Measurements from ENCODE around the gene AMPD3. TPM values are rescaled to one million over a fixed set of nuclear protein-coding genes. Genes with fewer than 3 reads are reported as not detected.

The AMPD3 gene
- total RNA-seq, 1 donor from 2014 or later = 2.2 TPM

GRCh38 chr11:10440401-10440800 lies 14.7 kb upstream of the AMPD3 start:
- no peak overlapping the region for H3K4me3 Mint-ChIP-seq (ENCODE audit: unreplicated experiment)
- TF ChIP-seq, protein P1, sequence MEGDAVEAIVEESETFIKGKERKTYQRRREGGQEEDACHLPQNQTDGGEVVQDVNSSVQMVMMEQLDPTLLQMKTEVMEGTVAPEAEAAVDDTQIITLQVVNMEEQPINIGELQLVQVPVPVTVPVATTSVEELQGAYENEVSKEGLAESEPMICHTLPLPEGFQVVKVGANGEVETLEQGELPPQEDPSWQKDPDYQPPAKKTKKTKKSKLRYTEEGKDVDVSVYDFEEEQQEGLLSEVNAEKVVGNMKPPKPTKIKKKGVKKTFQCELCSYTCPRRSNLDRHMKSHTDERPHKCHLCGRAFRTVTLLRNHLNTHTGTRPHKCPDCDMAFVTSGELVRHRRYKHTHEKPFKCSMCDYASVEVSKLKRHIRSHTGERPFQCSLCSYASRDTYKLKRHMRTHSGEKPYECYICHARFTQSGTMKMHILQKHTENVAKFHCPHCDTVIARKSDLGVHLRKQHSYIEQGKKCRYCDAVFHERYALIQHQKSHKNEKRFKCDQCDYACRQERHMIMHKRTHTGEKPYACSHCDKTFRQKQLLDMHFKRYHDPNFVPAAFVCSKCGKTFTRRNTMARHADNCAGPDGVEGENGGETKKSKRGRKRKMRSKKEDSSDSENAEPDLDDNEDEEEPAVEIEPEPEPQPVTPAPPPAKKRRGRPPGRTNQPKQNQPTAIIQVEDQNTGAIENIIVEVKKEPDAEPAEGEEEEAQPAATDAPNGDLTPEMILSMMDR (IDR thresholded peaks at IDR 0.05) = no peak
- peaks cover 28% of the 10 kb centered on the region for H3K4me1 Mint-ChIP-seq (ENCODE audit: low read depth)
- no peak for DNase-seq (ENCODE audit: low spot score)
- H3K9me3 Mint-ChIP-seq (ENCODE audit: low read depth) = no peaks in the 10 kb centered on the region
- H3K27ac Mint-ChIP-seq (ENCODE audit: unreplicated experiment) = peak overlapping the region; percentile 70
- no peaks in the 10 kb centered on the region for H3K36me3 Mint-ChIP-seq (ENCODE audit: low read depth)
- no peaks in the 10 kb centered on the region for H3K27me3 Mint-ChIP-seq (ENCODE audit: low read depth)

DNA sequence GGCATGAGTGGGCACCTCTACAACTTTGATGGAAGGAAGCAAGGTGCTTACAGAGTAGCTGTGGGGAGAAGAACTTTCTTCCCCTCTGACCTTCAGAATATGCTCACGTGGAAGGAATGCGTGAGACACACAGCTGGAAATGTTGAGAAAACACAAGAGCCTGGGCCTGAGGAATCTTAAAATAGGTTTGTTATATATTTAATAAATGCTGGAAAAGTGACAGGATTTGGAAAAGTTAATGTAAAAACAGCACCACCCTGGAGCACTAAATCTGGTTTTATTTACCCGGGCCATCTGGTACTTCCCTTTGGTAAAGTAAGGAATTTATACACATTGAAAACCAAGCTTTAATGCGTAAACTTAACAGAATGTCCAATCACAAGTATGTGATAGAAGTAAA lies 14.0 kb upstream of the AMPD3 start:
- no peak for DNase-seq (ENCODE audit: low spot score)
- Mint-ChIP-seq H3K4me1 (ENCODE audit: low read depth) (peaks cover 28% of the 10 kb centered on the region), H3K9me3 (ENCODE audit: low read depth) (no peaks in the 10 kb centered on the region), H3K27ac (ENCODE audit: unreplicated experiment) (peak overlapping the region; percentile 70), H3K27me3 (ENCODE audit: low read depth) (no peaks in the 10 kb centered on the region), H3K36me3 (ENCODE audit: low read depth) (no peaks in the 10 kb centered on the region), H3K4me3 (ENCODE audit: unreplicated experiment) (no peak overlapping the region)
- TF ChIP-seq, protein P1 (IDR thresholded peaks at IDR 0.05) = peak; percentile 28

GRCh38 chr11:10441652-10442503 lies 13.2 kb upstream of the AMPD3 start:
- TF ChIP-seq, protein P1 (IDR thresholded peaks at IDR 0.05) = no peak
- Mint-ChIP-seq H3K4me1 (ENCODE audit: low read depth) (peaks cover 28% of the 10 kb centered on the region), H3K4me3 (ENCODE audit: unreplicated experiment) (no peak overlapping the region), H3K9me3 (ENCODE audit: low read depth) (no peaks in the 10 kb centered on the region), H3K27ac (ENCODE audit: unreplicated experiment) (peak overlapping the region; percentile 70), H3K36me3 (ENCODE audit: low read depth) (no peaks in the 10 kb centered on the region), H3K27me3 (ENCODE audit: low read depth) (no peaks in the 10 kb centered on the region)
- DNase-seq (ENCODE audit: low spot score) = no peak

DNA sequence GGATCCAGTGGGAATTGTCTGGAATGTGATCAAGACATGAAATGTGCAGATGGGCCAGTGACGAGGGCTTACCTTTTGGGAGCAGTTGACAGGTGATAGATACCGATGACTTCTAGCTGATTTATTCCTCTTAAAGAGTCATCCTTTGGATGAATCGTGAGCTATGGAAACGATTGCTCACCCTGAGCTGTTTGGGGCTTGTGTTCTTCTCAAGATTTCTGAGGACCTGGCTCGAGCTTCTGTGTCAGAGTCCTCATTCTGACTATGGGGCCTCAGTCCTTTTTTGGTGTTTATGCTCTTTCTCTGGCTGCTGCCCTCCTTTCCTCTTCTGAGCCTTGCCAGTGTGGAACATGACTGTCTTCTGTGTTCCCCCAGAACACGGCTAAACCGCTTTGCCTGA lies 11.9 kb upstream of the AMPD3 start:
- Mint-ChIP-seq H3K9me3 (ENCODE audit: low read depth) (no peaks in the 10 kb centered on the region), H3K4me3 (ENCODE audit: unreplicated experiment) (no peak overlapping the region), H3K27me3 (ENCODE audit: low read depth) (no peaks in the 10 kb centered on the region), H3K4me1 (ENCODE audit: low read depth) (peaks cover 28% of the 10 kb centered on the region), H3K27ac (ENCODE audit: unreplicated experiment) (no peak overlapping the region), H3K36me3 (ENCODE audit: low read depth) (no peaks in the 10 kb centered on the region)
- DNase-seq (ENCODE audit: low spot score) = no peak
- TF ChIP-seq, protein P1 (IDR thresholded peaks at IDR 0.05) = no peak

DNA sequence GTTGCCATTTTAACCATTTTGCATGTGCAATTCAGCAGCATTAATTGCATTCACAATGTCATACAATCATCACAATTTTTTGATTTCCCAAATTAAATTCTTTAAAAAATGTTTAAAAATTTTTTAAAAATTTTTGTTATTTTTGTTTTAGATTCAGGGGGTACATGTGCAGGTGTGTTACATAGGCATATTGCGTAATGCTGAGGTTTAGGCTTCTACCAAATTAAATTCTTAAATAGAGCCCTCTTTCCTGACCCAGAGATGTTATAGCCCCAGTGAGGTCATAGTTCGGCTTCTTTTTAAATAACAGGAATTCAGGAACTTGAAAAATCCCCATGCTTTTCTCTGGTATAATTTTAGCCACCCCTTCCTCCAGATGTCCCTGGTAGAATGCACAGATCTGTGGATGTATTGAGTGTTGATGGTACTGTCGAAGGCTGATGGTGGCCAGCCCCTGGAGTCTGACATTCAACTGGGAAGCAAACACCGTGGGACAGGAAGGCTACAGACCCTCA lies 11.3 kb upstream of the AMPD3 start:
- H3K9me3 Mint-ChIP-seq (ENCODE audit: low read depth) = no peaks in the 10 kb centered on the region
- H3K4me3 Mint-ChIP-seq (ENCODE audit: unreplicated experiment) = no peak overlapping the region
- DNase-seq (ENCODE audit: low spot score) = no peak
- H3K36me3 Mint-ChIP-seq (ENCODE audit: low read depth) = no peaks in the 10 kb centered on the region
- no peak overlapping the region for H3K27ac Mint-ChIP-seq (ENCODE audit: unreplicated experiment)
- H3K4me1 Mint-ChIP-seq (ENCODE audit: low read depth) = peaks cover 28% of the 10 kb centered on the region
- TF ChIP-seq, protein P1 (IDR thresholded peaks at IDR 0.05) = no peak
- H3K27me3 Mint-ChIP-seq (ENCODE audit: low read depth) = no peaks in the 10 kb centered on the region

All from chondrocyte (in vitro differentiated cells).